GM08714 (cell line): ENCODE data around the gene SDCCAG8.
A peak's percentile ranks its signal among the peaks of the same experiment; 100 is the strongest.

ENCODE experiments used
- H3K4me3 ChIP-seq: fragments of 200-500 bp; sonication (Bioruptor generic); 2 replicates; pipeline ENCODE4 v1.5.1; 2014; ENCODE audit warnings: mild to moderate bottlenecking, low read length, inconsistent platforms
- ZNF274 ChIP-seq: IDR thresholded peaks from 2 replicates; pipeline ENCODE4 v1.6.1; 2012; ENCODE audit warnings: mild to moderate bottlenecking, low read depth, low read length

Gene SDCCAG8

DNA sequence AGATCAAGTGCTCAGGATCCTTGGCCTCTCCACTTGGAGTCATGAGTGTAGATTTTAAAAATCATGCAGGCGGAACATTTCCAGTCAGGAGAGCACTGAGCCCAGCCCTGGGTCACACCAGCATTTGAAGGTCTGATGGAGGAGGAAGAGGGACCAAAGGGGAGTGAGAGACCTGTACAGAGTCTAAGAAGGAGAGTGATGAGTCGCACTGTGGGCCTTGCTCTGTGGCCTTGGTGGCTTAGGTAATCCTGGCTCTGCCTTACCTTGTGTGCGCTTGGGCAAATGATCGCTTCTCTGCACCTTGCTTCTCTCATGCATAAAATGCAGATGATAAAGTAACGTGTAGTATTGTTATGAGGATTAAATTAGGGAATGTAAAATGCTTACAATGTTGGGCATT is 225.3 kb downstream of the SDCCAG8 start:
- TF ChIP-seq ZNF274, result no peak
- H3K4me3 ChIP-seq, result no peak overlapping the region

DNA sequence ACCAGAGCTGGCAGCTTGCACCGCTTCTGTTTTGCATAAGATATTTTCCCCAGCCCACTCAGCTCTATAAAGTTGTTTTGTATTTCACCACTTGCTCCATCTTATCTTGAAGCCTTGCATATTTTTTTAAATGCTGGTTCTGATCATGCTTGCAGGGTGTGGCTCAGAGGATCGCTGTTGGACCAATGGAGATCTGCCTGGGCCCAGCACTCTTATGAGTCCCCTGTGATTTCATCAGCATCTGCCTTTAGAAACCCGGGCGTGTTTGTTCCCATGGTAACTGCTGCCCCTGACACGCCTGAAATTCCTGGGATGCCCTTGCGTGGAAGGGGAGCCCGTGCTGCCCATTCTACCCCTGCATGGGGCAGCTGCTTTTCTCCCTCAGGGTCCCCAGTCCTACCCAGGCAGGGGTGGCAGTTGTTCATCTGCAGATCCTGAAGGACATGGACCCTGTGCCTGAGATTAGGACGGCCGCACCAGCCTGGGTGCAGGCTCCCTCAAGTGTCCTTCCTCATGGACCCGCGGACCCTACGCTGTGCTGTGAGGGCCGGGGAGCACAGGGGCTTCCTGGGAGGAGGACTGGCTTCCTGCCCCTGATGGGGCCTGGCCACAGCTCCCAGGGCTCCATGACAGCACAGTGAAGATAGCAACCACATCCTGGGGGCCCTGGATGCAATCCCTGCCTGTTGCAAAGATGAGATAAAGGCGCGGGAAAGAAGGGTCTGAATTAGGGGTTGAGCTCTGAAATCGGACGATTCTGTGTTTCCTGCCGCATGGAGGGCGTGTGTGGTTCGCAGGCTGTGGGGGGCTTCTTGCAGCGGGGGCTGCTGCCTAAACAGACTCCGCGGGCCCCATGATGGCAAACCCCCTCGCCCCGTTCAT is 226.5 kb downstream of the SDCCAG8 start:
- no peak for TF ChIP-seq ZNF274
- H3K4me3 ChIP-seq, result peak overlapping the region; percentile 9; the same call in 1 of the 2 replicates

DNA sequence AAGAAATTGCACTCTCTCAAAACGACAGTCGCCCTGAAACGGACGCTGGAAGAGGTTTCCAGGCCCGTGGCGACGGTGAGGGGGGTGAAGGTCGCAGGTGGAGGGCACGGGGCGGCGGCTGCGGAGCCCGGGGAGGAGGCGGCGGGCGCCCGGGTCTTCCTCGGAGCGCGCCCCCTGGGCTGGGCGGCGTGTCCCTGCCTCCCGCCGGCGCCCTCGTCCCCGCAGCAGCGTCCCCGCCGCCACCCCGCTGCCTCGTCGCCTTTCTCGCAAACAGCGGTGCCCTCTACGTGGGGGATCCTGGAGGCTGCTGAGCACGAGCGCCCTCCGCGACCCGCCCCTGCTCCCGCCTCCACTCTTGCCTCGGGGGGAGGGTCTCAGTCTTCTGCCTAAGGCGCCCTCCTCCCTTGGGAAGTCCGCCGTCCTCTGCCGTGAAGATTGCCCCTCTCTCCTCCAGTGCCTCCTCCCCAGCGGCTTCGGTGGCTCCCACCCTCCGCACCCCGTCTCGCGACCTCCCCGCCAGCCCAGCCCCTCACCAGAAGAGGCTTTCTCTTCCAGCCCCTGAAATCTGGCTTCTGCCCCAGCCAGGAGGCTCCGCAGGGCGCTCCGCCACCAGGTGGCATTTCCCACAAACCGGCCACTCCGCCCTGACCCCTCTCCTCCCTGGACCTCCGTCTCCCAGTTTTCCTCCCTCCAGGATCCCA is 227.4 kb downstream of the SDCCAG8 start:
- peak overlapping the region; percentile 9; the same call in 1 of the 2 replicates for H3K4me3 ChIP-seq
- no peak for TF ChIP-seq ZNF274

DNA sequence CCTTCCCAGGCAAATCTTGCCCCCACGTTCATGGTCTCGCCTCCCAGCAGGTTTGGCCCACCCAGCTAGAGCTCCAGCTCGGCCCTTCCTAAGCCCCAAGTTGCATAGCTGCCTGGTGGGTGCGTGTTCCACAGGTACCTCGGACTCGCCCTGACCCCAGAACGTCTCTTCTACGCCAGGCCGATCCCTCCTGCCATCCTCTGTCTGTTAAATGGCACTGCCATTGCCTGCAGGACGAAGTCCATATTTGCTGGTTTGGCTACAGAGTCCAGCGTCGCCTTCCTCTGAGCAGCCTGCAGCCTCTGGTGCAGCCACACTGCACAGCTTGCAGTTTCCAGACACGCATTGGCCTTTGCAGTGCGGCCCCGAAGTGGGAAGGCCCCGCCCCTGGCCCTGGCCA is 228.1 kb downstream of the SDCCAG8 start:
- TF ChIP-seq ZNF274, result no peak
- no peak overlapping the region for H3K4me3 ChIP-seq

DNA sequence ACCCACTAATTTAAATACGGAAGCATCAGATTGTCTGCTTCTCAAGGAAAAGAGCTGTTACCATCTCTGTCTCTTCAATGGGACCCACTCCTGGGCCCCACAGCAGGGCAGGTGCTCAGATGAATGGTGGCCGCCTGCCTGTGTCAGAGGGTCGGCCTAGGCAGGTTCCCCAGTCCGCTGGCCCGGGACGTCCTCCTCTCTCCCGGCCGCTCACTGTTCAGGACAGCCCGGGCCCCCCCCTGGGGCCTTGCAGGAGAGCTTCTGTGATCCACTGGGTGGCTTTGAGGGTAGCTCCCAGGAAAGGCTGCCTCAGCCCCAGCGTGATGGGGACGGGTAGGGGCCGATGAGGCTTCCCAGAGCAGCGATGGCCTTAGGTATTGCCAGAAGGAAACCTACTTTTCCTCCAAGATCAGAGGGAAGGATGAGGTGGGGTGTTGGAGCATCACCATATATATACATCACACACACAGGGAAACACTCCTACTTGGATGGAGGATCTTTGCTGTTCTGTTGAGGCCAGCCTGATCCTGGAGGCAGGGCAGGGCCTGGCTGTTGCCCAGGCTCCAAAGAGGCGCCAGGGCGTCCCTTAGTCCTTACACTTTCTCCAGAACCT is 231.3 kb downstream of the SDCCAG8 start:
- H3K4me3 ChIP-seq, result no peak overlapping the region
- no peak for TF ChIP-seq ZNF274

DNA sequence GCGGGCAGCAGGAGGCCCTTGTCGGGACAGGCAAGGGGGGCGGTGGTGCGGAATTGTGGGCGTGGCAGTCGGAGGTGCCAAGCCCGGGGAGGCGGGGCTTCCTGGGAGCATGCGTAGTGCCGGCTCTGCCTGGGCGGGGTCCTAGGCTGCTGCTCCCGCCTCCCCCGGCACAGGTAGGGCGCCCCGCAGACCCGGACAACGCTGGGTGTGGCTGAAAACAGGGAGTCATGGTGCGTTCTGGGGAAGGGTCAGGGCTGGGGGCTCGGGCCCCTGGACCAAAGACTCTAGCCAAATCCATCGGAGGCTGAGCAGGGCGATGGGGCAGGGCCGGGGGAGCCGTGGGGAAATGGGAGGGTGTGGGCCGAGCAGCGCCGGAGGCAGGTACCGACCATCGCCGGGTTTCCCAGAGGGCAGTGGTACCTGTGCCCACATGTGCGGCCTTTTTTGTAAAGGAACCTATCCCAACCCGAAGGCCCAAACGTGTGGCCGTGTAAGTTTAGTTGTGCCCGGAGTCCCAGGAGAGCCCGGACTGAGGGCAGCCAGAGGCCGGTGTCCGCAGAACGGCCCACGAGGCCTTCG is 231.9 kb downstream of the SDCCAG8 start:
- no peak for TF ChIP-seq ZNF274
- peak overlapping the region; percentile 18; the same call in 1 of the 2 replicates for H3K4me3 ChIP-seq

DNA sequence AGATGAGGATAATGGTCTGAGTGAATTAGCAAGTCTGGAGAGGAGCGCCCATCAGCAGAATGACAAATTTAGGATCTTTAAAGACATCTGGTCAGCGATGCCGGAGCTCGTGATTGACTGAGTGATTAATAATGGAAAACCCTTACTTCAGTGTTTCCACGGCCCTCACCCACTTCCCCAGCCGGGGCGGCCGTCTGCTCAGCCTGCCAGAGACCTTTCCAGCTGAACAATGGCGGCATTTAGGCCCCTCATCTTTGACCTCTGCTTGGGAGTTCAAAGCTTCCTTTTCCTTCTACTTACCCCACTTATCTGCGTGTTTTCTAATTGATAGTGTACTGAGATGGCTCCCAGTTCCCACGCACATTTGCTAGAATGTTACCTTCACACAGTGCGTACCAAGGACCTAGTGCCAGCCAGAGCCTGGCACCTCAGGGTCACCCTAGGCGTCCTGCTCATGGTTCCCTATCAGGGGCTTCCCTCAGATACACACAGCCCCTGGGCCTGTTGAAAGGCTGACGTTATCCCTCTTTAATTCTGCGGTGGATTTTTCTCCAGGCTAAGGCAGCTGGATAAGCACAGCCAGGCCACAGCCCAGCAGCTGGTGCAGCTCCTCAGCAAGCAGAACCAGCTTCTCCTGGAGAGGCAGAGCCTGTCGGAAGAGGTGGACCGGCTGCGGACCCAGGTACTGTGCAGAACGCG is 232.8 kb downstream of the SDCCAG8 start:
- no peak overlapping the region for H3K4me3 ChIP-seq
- no peak for TF ChIP-seq ZNF274

DNA sequence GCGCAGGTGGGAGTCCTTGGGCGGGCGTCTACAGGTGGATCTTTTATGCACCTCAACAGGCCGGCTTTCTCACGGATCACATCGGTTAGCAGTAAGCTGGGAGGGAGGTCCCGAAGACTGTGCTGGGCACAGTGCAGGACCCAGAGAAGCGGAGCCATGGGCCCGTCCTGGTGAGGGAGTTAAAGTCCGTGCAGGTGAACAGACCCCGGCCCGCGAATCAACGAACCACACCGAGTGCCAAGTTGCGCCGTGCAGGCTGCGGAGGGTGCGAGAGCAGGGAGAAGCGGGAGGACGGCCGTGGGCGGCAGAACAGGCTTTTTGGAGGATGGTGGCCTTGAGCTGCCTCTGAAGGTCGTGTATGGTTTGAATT is 233.3 kb downstream of the SDCCAG8 start:
- no peak for TF ChIP-seq ZNF274
- no peak overlapping the region for H3K4me3 ChIP-seq

DNA sequence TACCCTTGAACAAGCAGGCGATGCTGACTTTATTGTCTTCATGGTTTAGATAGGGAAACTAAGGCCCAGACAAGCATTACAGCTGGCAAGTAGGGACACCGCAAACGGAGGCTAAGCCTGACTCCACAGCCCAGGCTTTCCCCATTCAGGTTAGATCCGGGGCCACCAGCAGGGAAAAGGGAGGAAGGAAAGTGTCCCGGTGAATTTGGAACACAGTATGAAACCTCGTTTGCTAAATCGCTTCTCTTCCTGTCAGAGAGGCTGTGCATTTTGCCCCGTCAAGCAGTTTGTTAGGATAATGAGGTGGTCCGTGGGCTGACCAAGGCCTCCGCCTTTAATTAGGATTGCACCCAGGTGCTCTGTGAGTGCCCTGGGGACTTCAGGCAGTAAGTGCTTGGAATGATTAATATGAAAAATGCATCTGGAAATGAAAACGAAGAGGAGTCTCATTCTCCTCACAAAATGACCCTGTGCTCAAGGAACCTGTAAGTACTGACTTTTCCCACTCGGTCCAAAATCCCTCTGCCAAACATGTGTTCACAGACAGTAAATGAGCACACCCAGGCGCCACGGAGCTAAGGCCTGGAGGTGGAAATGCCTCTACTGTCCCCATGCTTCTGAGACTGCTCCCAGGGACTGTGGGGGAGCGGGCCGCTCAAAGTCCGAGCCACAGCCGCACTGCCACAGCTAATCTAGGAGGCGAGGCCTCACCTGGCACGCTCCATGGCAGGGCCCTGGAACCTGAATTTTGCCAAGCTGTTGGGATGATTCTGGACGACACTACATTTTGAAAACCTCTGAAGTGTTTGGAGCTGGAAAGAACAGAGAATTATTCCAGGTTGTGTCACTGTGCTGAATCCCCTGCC is 234.1 kb downstream of the SDCCAG8 start:
- TF ChIP-seq ZNF274, result no peak
- H3K4me3 ChIP-seq, result no peak overlapping the region

DNA sequence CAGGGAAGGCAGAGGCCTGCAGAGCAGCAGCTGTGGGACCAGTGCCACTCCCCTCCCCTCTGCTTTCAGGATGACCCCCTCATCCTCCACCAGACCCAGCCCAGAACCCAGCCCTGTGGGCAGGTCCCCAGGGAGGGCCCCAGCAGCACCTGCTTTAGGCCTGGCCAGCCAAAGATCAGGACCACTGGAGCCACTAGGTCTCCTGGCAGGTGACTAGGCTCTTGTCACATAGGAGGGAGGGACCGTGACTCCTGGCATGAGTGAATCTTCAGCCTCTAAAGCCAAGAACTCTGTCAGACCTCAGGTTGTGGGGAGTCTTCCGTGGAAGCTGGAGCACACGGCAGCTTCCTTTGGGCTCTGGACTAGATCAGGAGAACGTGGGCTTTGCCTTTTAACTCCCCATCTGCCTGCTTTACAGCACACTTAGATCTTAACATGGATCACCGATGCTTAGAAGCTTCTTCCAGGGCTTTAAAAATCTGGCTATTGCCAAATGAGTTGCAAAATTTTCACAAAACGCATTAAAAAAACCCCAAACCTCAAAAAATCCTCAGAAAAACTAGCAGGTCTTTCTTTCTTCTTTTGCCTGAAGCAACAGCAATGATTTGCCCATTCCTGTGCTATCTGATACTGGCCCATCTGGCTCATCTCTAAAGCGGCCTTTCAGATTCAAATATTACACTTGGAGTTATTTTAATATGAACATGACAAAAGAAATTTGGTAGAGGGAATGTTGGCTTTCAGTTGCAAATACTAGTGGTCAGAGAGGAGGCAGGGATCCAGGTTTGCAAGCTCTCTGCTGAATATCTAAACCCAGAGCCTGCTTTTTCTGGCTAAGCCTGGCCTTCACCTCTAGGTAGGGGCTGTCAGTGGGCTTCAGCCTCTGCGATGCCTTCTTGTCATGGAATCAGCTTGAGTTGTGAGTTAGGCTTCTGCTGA is 235.2 kb downstream of the SDCCAG8 start:
- TF ChIP-seq ZNF274, result no peak
- no peak overlapping the region for H3K4me3 ChIP-seq

DNA sequence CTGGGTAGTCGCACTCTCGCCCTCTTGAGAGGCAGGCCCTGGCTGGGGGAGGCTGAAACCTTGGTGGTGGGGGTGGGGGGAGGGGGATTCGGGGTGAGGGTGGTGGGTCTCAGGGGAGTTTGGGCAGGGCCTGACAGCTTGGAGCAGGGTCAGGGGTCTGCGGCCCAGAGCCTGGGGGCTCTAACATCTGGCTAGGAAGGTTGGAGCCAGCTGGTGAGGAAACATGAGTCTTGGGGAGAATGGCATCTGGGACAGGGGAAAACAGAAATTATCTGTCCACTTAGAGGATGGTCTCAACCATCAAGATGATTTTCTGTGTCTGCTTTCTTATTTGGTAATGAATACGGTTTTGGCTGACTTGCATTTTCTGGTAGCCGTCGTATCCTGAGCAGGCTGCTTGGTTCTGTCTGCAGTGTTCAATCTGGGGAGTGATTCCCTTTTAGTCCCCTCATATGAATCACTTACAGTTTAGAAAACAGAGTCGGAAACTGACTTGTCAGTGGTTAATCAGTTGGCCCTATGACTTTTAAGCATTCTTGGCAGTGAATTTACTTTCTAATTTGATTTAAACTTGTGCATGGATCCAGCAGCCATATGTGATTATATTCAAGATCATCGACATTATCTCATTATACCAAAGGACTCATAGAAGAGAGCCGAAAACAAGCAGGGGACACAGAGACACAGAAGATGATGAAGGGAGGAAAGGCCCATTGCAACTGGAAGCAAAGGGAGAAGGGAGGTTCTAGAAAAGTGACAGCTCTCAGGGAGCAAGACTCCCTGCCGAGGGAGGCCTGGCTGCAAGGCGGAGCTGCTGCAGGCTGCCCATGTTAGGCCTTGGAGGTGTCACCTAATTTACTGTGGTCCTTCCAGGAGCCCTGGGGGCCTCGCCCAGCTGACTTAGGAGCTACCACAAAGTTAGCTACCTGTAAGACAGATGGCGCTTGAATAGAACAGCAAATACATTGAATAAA is 237.6 kb downstream of the SDCCAG8 start:
- no peak for TF ChIP-seq ZNF274
- no peak overlapping the region for H3K4me3 ChIP-seq
